DOHH2 (cell line): ENCODE measurements around the gene KLC4.

Source experiments
- CTCF ChIP-seq: fragments of 200-600 bp; sonication (generic); IDR thresholded peaks from one replicate; pipeline ENCODE4 v1.5.1; 2014; ENCODE audit warnings: antibody characterized with exemption, mild to moderate bottlenecking, low read depth, low read length; ENCODE audit not compliant: poor library complexity, severe bottlenecking
- EZH2phosphoT487 ChIP-seq: fragments of 200-600 bp; sonication (generic); IDR thresholded peaks from 2 replicates; pipeline ENCODE4 v1.6.1; 2017; ENCODE audit warnings: borderline replicate concordance, mild to moderate bottlenecking, antibody characterized with exemption, low read length, moderate library complexity, mixed read lengths

- TF ChIP-seq CTCF: no peak
- TF ChIP-seq EZH2phosphoT487: no peak
Observed at GRCh38 chr6:43020847-43021246, 38.6 kb upstream of the KLC4 start.
